NOMO-1 treated with DMSO at 0.1 percent for 48 hours (cell line): ENCODE data around the gene C1R.
"Not testable (repeated sequence)": the region's sequence is repeated elsewhere in the genome, so short reads cannot be mapped to it uniquely, and the experiment has no call there.

ENCODE experiments used
- DNase-seq: peaks from one replicate; lab custom pipeline; 2025; ENCODE audit not compliant: unreplicated experiment; lab: John Stamatoyannopoulos, UW

Gene C1R

GRCh38 chr12:7068994-7069346, 23.3 kb downstream of the C1R start:
- no peak for DNase-seq

GRCh38 chr12:7068240-7068993, 23.8 kb downstream of the C1R start:
- no peak for DNase-seq

- DNase-seq = no peak
Measured at GRCh38 chr12:7067096-7067495, 25.1 kb downstream of the C1R start.

DNA sequence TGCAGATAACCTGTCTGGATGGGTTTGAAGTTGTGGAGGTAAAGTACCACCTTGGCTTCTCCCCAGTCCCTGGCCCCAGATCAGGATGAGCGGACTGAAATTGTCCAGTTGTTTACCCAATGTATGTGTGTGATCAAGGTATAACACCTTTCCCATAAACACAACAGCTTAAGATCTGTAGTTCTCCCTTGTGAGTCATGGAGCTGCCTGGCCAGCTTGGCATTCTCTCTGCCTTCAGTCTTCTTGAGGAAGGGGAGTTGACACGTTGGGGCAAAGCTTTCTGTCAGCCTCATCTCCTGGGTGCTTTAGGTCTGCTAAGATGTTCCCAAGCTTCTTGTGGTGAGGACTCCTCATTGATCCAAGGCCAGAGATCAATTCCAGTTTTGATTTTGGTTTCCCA, 25.6 kb downstream of the C1R start:
- no peak for DNase-seq

- no peak for DNase-seq
Measured at GRCh38 chr12:7065073-7065623, 27.1 kb downstream of the C1R start.

DNA sequence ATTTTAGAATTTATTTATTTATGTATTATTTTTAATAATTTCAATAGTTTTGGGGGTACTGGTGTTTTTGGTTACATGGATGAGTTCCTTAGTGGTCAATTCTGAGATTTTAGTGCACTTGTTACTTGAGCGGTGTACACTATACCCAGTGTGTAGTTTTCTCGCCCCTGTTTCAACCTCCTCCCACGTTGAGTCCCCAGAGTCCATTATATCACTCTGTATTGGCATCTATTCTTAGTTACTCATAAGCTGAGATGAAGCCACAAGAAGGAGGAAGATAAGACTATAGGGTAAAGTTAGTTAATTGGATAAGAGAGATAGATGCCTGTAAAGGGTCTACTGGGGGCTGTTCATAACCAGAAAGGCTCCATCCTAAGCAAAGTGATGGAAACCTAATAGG, 27.7 kb downstream of the C1R start:
- no peak for DNase-seq

GRCh38 chr12:7061596-7061995, 30.6 kb downstream of the C1R start:
- DNase-seq = no peak

GRCh38 chr12:7061138-7061537, 31.1 kb downstream of the C1R start:
- no peak for DNase-seq

GRCh38 chr12:7060353-7060954, 31.8 kb downstream of the C1R start, which contains the start of gene C1S:
Gene C1S (plus strand): TSS chr12:7060718. CDS start chr12:7061913, 1,195 bp downstream.
- DNase-seq = no peak

- DNase-seq = no peak
Measured at GRCh38 chr12:7059780-7060179, 32.5 kb downstream of the C1R start.

DNA sequence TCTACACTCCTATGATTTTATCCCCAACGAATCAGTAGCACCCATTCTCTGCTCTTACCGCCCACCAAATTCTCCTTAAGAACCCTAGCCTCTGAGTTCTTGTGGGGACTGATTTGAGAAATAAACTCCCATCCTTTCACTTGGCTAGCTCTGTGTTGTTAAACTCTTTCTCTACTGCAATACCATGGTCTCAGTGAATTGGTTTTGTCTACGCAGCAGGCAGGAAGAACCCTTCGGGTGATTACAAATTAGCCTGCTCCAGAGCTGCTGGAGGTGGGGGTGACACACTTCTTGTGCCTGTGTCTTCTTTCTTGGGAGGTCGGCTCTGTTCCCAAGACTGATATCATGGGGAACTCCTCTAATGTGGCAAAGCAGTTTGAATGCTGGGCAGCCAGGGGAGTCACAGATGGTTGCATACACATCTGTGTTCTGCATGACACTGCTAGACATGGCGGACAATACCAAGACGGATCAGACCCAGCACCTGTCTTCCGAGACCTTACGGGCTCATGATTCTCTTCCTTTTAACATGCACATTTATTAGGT, 33.3 kb downstream of the C1R start:
- no peak for DNase-seq

DNA sequence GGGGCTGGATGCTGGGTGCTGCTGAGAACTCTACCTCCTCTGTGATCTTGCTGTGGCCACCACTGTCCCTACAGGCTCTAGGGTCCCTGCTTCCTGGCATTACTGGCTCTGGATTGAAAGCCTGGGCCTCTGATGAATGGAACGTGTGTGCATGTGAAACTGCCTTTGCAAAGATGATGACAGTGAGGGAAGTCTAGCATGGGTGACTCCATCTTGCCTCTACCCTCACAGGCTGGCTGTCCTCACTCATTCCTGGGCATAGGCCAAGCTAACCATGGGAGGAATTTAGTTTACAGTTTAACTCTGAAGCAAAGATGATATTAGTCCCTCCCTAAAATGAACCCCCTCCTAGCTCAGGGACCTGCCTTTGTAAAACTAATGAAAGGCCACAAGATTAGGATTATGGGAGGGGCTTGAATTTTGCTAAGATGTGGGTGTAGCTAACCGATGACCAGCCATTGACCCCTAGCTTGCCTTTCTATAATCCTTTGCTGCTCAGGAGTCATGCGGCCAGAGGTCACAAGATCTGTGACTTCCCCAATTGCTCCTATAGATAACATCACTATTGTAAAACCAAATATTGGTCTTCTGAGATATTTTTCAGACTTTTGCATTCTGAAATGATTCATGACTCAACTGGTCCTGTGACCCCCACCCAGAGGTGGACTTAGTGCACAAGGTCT, 33.9 kb downstream of the C1R start:
- DNase-seq = no peak

GRCh38 chr12:7055736-7056135, 36.5 kb downstream of the C1R start:
- DNase-seq = not testable (repeated sequence)

- no peak for DNase-seq
Measured at GRCh38 chr12:7054925-7055324, 37.3 kb downstream of the C1R start.

DNA sequence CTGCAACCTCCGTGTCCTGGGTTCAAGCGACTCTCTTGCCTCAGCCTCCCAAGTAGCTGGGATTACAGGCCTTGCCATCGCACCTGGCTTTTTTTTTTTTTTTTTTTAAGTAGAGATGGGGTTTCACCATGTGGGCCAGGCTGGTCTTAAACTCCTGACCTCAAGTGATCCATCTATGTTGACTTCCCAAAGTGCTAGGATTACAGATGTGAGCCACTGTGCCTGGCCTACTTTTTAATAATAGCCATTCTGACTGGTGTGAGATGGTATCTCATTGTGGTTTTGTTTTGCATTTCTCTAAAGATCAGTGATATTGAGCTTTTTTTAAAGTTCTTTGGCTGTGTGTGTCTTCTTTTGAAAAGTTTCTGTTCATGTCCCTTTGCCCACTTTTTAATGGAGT, 42.3 kb downstream of the C1R start:
- not testable (repeated sequence) for DNase-seq

- not testable (repeated sequence) for DNase-seq
Measured at GRCh38 chr12:7049445-7049951, 42.7 kb downstream of the C1R start.

DNA sequence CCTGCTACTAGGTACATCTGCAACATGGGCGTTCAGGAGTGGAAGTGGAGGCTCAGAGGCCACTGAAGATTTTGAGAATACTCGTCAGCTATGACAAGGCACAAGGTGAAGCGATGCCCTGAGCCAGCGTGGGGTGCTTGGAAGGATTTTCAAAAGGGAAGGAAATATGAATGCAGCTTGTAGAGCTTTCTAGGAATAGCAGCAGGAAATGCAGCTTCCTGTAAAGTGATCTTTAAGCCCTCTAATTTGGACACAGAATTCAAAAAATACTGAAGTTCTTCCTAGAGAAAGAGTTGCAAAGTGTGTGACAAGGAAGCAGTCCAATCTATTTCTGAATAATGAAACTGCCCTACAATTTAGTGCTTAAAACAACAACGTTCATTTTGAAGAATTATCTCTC, 44.9 kb downstream of the C1R start:
- DNase-seq = no peak

DNA sequence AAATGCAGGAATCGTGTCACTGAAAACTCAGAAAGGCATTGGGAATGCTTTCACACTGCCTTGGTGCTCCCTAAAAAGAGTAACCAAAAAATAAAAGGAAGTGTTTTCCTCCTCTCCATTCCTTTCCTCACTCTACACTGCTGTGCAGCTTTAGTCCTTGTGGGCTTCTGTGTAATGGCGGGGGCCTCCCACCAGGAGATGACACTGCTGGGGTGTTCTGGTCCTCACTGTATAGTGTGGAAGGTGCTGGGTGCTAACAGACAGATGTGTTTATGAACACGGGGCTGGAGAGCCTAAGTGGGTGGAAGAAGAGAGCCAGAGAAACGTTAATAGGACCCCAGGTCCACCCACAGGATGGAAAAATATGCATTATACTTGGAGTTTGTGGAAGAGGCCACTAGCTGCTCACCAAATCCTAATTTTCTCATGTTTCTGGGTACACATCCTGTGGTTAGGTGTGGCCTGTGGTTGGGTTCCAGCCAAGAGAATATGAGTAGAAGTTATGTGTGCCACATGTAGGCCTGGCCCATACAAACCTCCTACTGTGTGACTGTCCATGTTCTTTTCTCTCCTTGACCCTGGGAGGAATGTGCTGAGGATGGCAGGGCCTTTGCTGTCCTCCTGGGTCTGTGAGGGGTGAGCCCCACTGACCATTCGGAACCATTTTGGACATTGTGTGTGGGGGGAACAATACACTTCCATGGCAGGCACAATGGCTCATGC, 45.7 kb downstream of the C1R start:
- no peak for DNase-seq

- DNase-seq = no peak
Measured at GRCh38 chr12:7045913-7046312, 46.3 kb downstream of the C1R start.

DNA sequence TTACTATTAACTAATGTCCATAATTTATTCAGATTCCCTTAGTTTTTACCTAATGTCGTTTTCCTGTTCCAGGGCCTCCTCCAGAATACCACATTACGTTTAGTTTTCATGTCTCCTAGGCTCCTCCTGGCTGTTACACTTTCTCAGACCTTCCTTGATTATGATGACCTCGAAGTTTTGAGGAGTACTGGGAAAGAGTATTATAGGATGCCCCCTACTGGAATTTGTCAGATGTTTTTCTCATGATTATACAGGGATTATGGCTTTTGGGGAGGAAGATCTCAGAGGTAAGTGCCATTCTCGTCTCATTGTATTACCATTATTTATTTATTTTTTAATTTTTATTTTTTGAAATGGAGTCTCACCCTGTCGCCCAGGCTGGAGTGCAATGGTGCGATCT, 49.4 kb downstream of the C1R start:
- peak; percentile 47 for DNase-seq

GRCh38 chr12:7039403-7039802, 52.8 kb downstream of the C1R start:
- DNase-seq = no peak
